ENCODE results near the gene GMPPA. TPM values are rescaled to one million over a fixed set of nuclear protein-coding genes. Genes with fewer than 3 reads are reported as not detected.

GMPPA gene
- total RNA-seq, 1 donor from 2014 or later: 21.6 TPM

DNA sequence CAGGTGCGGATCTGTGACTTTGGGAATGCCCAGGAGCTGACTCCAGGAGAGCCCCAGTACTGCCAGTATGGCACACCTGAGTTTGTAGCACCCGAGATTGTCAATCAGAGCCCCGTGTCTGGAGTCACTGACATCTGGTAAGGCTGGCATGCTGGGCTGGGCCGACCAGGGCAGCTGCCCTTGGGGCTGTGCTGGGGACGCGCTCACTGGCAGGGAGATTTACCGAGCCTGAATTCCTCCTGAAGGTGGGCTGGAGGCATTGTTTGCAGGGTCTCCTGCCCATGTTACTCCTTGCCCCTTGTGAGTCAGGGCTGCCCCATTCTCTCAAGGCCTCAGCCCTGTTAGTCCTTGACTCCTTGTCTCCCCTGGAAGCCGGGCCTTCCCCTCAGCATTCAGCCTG, 18.7 kb upstream of the GMPPA start:
- no peak for DNase-seq
- intact Hi-C loops (cut with micrococcal nuclease): no loop called here
- ATAC-seq: no peak

DNA sequence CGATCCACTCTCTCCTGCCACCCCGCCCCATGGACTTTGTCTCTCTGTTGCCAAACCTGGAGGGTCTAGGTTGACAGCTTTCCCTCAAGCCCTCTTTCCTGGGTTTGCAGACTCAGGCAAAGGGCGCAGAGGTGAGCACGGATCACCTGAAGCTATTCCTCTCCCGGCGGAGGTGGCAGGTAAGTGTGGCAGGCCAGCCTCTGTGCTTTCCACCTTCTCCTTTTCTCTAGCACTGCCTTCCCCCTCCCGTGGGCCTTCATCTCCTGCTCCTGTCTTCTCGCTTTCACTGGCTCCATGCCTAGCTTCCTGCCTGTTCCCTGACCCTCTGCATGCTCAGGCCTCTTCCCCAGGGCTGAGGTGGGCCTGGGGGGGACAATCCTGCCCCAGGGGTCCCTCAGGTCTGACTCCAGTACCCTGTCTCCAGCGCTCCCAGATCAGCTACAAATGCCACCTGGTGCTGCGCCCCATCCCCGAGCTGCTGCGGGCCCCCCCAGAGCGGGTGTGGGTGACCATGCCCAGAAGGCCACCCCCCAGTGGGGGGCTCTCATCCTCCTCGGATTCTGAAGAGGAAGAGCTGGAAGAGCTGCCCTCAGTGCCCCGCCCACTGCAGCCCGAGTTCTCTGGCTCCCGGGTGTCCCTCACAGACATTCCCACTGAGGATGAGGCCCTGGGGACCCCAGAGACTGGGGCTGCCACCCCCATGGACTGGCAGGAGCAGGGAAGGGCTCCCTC, 15.9 kb upstream of the GMPPA start:
- intact Hi-C loops (cut with micrococcal nuclease): no loop called here
- DNase-seq (no peak), ATAC-seq (no peak)

DNA sequence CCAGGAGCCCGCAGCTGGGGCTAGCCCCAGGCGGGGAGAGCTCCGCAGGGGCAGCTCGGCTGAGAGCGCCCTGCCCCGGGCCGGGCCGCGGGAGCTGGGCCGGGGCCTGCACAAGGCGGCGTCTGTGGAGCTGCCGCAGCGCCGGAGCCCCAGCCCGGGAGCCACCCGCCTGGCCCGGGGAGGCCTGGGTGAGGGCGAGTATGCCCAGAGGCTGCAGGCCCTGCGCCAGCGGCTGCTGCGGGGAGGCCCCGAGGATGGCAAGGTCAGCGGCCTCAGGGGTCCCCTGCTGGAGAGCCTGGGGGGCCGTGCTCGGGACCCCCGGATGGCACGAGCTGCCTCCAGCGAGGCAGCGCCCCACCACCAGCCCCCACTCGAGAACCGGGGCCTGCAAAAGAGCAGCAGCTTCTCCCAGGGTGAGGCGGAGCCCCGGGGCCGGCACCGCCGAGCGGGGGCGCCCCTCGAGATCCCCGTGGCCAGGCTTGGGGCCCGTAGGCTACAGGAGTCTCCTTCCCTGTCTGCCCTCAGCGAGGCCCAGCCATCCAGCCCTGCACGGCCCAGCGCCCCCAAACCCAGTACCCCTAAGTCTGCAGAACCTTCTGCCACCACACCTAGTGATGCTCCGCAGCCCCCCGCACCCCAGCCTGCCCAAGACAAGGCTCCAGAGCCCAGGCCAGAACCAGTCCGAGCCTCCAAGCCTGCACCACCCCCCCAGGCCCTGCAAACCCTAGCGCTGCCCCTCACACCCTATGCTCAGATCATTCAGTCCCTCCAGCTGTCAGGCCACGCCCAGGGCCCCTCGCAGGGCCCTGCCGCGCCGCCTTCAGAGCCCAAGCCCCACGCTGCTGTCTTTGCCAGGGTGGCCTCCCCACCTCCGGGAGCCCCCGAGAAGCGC, 15.0 kb upstream of the GMPPA start:
- DNase-seq (no peak), ATAC-seq (no peak)
- intact Hi-C loops (cut with micrococcal nuclease): no loop called here

DNA sequence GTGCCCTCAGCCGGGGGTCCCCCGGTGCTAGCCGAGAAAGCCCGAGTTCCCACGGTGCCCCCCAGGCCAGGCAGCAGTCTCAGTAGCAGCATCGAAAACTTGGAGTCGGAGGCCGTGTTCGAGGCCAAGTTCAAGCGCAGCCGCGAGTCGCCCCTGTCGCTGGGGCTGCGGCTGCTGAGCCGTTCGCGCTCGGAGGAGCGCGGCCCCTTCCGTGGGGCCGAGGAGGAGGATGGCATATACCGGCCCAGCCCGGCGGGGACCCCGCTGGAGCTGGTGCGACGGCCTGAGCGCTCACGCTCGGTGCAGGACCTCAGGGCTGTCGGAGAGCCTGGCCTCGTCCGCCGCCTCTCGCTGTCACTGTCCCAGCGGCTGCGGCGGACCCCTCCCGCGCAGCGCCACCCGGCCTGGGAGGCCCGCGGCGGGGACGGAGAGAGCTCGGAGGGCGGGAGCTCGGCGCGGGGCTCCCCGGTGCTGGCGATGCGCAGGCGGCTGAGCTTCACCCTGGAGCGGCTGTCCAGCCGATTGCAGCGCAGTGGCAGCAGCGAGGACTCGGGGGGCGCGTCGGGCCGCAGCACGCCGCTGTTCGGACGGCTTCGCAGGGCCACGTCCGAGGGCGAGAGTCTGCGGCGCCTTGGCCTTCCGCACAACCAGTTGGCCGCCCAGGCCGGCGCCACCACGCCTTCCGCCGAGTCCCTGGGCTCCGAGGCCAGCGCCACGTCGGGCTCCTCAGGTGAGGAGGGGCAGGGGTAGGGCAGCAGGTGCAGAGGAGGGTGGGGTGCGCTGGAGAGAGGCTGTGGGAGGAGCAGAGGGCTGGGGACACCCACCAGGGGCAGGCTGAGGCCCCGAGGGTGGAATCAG, 14.1 kb upstream of the GMPPA start:
- no peak for DNase-seq
- peak; percentile 9 for ATAC-seq
- intact Hi-C loops (cut with micrococcal nuclease): no loop called here

DNA sequence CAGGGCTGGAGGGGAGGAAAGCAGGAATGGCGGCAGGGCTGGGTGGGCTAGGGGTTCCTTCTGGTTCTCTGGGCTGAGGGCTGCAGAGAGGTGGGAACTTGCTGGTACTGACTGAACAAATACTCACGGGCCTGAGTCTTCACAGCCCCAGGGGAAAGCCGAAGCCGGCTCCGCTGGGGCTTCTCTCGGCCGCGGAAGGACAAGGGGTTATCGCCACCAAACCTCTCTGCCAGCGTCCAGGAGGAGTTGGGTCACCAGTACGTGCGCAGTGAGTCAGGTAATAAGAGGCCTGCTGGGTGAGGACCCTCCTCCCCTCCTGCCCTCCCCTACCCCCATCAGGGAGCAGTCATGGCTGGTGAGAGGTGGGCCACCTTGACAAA, 13.5 kb upstream of the GMPPA start:
- no peak for DNase-seq
- ATAC-seq: no peak
- intact Hi-C loops (cut with micrococcal nuclease): no loop called here

DNA sequence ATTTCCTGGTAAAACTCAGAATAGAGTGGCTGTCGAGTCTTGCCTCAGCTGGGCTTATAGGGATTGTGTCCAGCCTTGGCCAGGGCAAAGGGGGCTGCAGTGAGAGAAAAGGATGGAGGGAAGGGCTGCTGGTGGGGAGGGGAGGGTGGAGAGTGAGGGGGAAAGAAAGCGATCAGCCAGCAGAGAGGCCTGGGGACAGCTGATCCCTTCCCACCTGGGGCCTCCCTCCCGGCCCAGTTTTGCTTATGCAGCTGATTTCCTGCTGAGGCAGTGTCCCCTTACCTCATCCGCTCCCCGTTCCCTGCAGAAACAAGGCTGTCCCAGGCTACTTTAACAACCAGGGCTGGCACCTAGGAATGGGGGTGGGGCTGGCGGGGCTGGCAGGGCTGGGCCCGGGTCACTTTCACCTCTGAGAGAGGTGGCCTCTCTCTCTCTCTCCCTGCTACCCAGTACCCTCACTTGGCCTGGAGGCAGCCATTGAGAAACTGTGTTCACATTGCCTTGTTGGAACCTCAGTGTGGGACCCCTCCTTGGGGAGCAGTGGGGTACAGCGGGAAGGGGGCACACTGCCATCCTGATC, 12.2 kb upstream of the GMPPA start:
- intact Hi-C loops (cut with micrococcal nuclease): no loop called here
- peak; percentile 3 for ATAC-seq
- DNase-seq: no peak

DNA sequence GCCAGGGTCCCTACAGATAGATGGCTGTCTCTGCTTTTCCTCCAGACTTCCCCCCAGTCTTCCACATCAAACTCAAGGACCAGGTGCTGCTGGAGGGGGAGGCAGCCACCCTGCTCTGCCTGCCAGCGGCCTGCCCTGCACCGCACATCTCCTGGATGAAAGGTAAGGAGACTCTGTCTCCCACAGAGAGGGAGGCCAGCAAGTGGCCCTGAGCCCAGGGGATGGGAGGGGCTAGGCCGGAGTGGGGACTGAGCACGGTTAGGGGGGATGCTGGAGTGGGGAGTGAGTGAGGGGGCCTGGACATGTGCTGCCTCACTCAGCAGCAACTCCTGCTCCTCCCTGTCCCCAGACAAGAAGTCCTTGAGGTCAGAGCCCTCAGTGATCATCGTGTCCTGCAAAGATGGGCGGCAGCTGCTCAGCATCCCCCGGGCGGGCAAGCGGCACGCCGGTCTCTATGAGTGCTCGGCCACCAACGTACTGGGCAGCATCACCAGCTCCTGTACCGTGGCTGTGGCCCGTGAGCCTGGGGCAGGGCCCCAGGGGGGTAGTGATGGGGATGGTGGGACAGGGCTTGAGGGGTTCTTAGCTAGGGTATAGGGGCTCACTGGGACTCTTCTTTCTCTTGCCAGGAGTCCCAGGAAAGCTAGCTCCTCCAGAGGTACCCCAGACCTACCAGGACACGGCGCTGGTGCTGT, 10.4 kb upstream of the GMPPA start:
- DNase-seq (no peak), ATAC-seq (no peak)
- intact Hi-C loops (cut with micrococcal nuclease): no loop called here

DNA sequence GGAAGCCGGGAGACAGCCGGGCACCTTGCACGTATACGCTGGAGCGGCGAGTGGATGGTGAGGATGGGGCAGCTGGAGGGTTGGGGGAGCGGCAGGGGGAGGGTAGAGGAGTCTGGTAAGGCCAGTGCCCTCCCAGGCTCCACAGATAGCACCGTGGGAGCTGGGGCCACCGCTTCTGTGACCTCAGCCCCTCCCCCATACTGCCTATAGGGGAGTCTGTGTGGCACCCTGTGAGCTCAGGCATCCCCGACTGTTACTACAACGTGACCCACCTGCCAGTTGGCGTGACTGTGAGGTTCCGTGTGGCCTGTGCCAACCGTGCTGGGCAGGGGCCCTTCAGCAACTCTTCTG, 9.9 kb upstream of the GMPPA start:
- ATAC-seq (no peak), DNase-seq (no peak)
- intact Hi-C loops (cut with micrococcal nuclease): no loop called here

DNA sequence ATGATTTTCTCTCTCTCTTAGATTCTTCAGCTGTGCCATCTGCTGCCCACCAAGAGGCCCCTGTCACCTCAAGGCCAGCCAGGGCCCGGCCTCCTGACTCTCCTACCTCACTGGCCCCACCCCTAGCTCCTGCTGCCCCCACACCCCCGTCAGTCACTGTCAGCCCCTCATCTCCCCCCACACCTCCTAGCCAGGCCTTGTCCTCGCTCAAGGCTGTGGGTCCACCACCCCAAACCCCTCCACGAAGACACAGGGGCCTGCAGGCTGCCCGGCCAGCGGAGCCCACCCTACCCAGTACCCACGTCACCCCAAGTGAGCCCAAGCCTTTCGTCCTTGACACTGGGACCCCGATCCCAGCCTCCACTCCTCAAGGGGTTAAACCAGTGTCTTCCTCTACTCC, 9.4 kb upstream of the GMPPA start:
- DNase-seq: no peak
- intact Hi-C loops (cut with micrococcal nuclease): no loop called here
- no peak for ATAC-seq

DNA sequence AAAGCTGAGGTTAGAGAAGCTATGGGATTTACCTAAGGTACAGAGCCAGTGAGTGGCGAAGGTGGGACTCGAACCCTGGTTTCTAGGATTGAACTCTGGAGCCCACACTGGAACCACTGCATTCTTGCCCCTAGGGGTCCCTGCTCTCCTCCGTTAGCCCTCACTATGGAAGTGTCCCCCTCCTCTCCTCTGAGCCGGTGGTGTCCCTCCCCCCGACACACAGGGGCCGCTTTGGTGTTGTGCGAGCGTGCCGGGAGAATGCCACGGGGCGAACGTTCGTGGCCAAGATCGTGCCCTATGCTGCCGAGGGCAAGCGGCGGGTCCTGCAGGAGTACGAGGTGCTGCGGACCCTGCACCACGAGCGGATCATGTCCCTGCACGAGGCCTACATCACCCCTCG, 8.5 kb upstream of the GMPPA start:
- intact Hi-C loops (cut with micrococcal nuclease): no loop called here
- ATAC-seq: no peak
- DNase-seq: no peak

DNA sequence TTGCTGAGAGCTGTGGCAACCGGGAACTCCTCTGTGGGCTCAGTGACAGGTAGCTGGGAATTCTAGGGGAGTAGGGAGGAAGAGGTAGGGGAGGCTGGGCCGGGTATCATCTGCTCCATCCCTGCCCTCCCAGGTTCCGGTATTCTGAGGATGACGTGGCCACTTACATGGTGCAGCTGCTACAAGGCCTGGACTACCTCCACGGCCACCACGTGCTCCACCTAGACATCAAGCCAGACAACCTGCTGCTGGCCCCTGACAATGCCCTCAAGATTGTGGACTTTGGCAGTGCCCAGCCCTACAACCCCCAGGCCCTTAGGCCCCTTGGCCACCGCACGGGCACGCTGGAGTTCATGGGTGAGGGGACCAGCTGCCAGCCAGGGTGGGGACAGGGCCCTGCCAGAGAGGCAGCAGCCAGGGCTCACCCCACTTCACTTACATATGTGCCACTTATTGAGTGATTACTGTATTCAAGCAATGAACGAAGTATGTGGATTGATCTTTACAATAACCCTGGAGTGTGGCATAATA, 8.0 kb upstream of the GMPPA start:
- intact Hi-C loops (cut with micrococcal nuclease): no loop called here
- DNase-seq: no peak
- ATAC-seq: peak; percentile 16

DNA sequence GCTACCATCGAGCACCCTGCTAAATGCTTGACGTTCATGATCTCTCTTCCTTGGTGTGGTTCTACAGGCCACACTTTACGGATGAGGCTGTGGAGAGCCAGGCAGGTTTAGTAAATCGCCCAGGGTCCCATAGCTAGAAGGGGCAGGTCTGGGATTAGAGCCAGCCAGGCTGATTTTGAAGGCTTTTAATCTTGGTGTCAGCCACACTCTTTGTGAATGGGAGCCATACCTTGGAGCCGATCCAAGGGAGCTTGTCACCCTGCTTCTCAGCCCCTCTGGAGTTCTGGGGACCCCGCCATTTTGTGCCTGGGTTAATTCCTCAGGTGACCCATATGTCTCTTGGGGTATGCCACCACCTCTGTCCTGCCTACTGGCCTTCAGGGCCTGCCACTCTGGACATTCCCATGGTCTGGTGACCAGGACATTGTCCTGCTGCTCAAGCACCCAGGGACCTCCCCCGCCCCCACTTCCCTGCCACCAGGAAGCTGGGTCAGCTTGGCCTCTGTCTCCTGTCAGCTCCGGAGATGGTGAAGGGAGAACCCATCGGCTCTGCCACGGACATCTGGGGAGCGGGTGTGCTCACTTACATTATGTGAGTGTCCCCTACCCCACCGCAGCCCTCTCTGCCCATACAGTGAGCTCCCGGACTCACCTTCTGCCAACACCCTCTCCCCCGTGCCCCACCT, 7.3 kb upstream of the GMPPA start:
- ATAC-seq (peak; percentile 11), DNase-seq (no peak)
- intact Hi-C loops (cut with micrococcal nuclease): no loop called here

DNA sequence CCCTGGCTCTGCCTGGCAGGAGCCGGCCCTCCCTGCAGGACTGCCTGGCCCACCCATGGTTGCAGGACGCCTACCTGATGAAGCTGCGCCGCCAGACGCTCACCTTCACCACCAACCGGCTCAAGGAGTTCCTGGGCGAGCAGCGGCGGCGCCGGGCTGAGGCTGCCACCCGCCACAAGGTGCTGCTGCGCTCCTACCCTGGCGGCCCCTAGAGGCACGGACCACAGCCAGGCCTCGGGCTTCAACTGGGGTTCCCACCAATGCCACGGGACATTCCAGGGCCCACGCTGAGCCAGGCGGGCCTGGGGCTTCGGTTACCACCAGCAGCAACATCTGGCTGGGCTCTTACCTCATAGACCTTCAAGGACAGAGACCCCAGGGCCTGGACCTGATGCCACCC, 6.1 kb upstream of the GMPPA start:
- DNase-seq: no peak
- no peak for ATAC-seq
- intact Hi-C loops (cut with micrococcal nuclease): no loop called here

DNA sequence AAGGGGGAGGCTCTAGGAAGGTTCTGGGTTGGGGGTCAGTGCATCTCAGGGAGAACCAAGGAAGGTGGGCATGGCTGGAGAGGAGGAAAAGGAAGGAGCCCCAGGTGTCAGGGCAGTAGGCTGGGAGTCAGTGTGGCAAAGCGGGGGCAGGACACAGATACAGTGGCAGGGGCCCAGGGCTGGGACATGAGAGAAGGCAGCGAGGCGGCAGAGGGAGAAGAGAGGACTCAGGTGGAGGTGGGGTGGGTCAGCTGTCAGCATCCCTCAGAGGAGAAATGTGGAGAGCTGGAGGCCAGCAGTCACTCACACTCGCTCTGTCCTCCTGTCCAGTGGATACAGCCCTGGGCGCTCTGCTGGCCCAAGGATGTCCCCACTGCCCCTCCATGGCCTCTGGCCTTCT, 5.6 kb upstream of the GMPPA start:
- intact Hi-C loops (cut with micrococcal nuclease): no loop called here
- no peak for DNase-seq

DNA sequence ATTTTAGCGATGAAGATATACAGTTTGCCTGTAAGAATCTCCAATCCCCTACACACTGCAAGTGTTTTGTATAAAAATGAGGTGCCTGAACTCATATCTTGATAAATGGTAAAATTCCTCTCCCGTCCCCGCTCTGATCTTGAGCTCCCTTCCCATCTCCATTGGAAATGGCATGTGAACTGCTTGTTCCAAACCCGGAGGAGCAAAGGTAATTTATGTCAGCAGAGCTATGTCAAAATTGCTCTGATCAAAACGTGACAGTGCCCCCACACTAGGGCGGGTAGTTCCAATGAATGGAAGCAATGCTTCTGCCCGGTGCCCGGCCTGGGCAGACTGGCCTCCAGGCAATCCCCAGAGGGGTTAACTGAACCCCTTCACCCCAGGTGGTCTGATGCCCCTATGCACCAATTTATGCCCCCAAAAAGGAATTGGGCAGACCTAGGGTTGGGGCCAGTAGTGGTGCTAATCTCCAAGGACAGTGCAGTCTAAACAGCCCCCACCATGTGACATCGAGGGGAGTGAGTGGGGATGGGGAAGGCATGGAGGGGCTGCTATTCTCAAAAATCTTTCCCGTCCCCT, 3.6 kb upstream of the GMPPA start:
- ATAC-seq: no peak
- intact Hi-C loops (cut with micrococcal nuclease): no loop called here
- no peak for DNase-seq

More for the DNA sequence above, 5.6 kb upstream of the GMPPA start:
- no peak for ATAC-seq

DNA sequence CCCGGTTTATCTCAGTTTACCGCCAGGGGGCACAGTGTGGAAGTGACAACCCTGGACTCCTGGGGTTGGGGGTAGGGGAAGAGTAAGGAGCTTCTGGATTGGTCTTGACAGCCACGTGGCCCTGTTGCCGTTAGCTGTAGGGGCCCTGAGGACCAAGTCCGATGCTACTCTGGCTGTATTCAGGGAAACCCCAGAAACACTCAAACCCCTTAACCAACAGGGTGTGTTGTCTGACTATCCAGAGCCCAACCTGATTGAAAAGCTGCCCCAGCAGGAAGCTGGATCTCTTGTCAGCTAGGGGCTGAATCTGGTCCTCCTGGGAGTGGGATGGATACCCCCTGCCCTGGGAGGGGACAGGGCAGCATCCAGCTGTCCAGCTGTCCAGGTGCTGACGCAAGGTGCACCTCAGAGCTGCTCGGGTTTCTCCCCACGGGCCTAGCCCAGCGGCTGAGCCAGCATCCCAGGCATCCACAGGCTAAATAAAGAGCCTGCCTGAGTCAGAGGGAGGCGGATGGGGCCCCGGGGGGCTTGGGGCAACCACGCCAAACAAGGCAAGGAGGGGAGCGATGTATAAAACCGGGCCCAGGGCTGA, 3.1 kb upstream of the GMPPA start:
- intact Hi-C loops (cut with micrococcal nuclease): no loop called here
- DNase-seq (peak; percentile 66), ATAC-seq (peak; percentile 11)

DNA sequence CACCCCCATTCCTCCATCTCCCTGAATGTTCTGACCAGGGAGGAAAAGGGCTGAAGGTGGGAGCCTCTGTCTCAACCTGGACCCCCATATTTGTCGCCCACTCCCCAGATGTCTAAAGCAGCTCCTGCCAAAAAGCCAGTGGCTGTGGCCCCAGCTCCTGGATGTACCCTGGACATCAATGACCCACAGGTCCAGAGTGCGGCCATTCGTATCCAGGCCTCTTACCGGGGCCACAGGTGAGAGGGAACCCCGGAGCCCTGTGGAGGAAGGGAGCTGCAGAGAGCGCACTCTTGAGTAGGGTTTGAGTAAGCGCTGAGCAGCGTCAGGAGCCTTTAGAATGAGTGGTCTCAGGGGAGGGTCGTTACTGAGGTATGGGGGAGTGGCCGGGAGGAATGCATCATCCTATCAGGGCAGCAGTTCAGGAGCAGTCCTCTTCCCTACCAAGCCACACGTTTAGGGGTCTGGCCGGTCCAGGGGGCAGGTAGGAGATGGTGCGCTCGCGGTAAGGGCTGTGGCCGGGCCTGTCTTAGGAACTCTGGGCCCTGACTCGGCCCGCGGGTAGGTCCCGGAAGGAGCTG, 2.4 kb upstream of the GMPPA start:
- DNase-seq: no peak
- ATAC-seq: no peak
- intact Hi-C loops (cut with micrococcal nuclease): no loop called here
